H1 (cell line): ENCODE measurements around the gene SYNDIG1. TPM values are rescaled to one million over a fixed set of nuclear protein-coding genes. Genes with fewer than 3 reads are reported as not detected.

Source experiments
- CREB1 ChIP-seq: IDR thresholded peaks from 2 replicates; pipeline ENCODE4 v1.6.1; 2012; ENCODE audit warnings: inconsistent platforms
- polyA plus RNA-seq, 7 experiments: library from polyadenylated mRNA; depleted of rRNA in 3 of 7; stranded (reverse) in 5 of 7; unstranded in 2 of 7; fragments of >200 nt in 5 of 7; fragments of 200-250 nt in 2 of 7; gene quantifications; 1 replicate in 5 of 7; 2 replicates in 1 of 7; 4 replicates in 1 of 7; pipeline versions ENCODE4 v1.2.1 to v1.2.3, GENCODE V29; 2011 to 2013; ENCODE audit warnings: missing spikeins in 2 of 7, mixed read lengths in 2 of 7
- total RNA-seq: library from RNA; stranded (reverse); fragmentation: NEBNext Ultra II Directional; extraction: Animal tissue kit (Norgen Biotek cat#: 25700); gene quantifications from 2 replicates; pipeline ENCODE4 v1.2.1, GENCODE V29; 2021

Gene SYNDIG1
- total and polyA plus RNA-seq, 2 of the 8 experiments (the other 6 are each of a cell fraction or from before 2014, with no cell fraction given) = 6.5 to 7.8 TPM

GRCh38 chr20:24684956-24685691 lies 215.7 kb downstream of the SYNDIG1 start (continued):
- TF ChIP-seq CREB1 = no peak
